ENCODE data around the gene RBM18. TPM values are rescaled to one million over a fixed set of nuclear protein-coding genes. Genes with fewer than 3 reads are reported as not detected.

Gene RBM18
- total RNA-seq, 3 donors from 2014 or later (not counting 1 experiment from before 2014, with no cell fraction given): 24.9 to 30.9 (median 29.7) TPM

GRCh38 chr9:122190597-122191381, 73.9 kb downstream of the RBM18 start:
- Histone ChIP-seq H3K27me3 (ENCODE audit: control insufficient read depth, insufficient read depth, low read length) (no peaks in the 10 kb centered on the region), H3K4me1 (ENCODE audit: control insufficient read depth, insufficient read depth, low read length) (no peaks in the 10 kb centered on the region), H3K4me3 (ENCODE audit: low read length) (no peak overlapping the region), H3K36me3 (ENCODE audit: control insufficient read depth, insufficient read depth, low read length) (no peaks in the 10 kb centered on the region), H3K9me3 (ENCODE audit: control insufficient read depth, insufficient read depth, low read length) (no peaks in the 10 kb centered on the region), H3K27ac (ENCODE audit: low read length) (no peak overlapping the region)
- peak in 1 of 3 donors; percentile 15 for ATAC-seq
- Mint-ChIP-seq H3K36me3 (no peaks in the 10 kb centered on the region), H3K27me3 (ENCODE audit: low read depth in 2 of 2) (no peaks in the 10 kb centered on the region), H3K9me3 (no peaks in the 10 kb centered on the region), H3K27ac (no peak overlapping the region), H3K4me1 (no peaks in the 10 kb centered on the region), H3K4me3 (no peak overlapping the region)
- intact Hi-C loops (cut with micrococcal nuclease): no loop called here
- TF ChIP-seq CTCF (IDR thresholded peaks at IDR 0.05): no peak
- WGBS (ENCODE audit: insufficient coverage): 77% methylated on average over 12 of the region's 12 CpGs
- no peak for DNase-seq

- Mint-ChIP-seq H3K27ac (no peak overlapping the region), H3K27me3 (ENCODE audit: low read depth in 2 of 2) (peaks cover under 1 to 4% of the 10 kb centered on the region in 2 donors), H3K4me1 (no peaks in the 10 kb centered on the region), H3K4me3 (no peak overlapping the region), H3K36me3 (no peaks in the 10 kb centered on the region), H3K9me3 (no peaks in the 10 kb centered on the region)
- no peak for ATAC-seq
- H3K36me3 ChIP-seq (ENCODE audit: control insufficient read depth, insufficient read depth, low read length): no peaks in the 10 kb centered on the region
- intact Hi-C loops (cut with micrococcal nuclease): no loop called here
- DNase-seq: no peak
- H3K27me3 ChIP-seq (ENCODE audit: control insufficient read depth, insufficient read depth, low read length): no peaks in the 10 kb centered on the region
- no peaks in the 10 kb centered on the region for H3K4me1 ChIP-seq (ENCODE audit: control insufficient read depth, insufficient read depth, low read length)
- H3K9me3 ChIP-seq (ENCODE audit: control insufficient read depth, insufficient read depth, low read length): no peaks in the 10 kb centered on the region
- H3K27ac ChIP-seq (ENCODE audit: low read length): no peak overlapping the region
- TF ChIP-seq CTCF (IDR thresholded peaks at IDR 0.05): no peak
- 92% methylated on average over 6 of the region's 6 CpGs for WGBS (ENCODE audit: insufficient coverage)
- no peak overlapping the region for H3K4me3 ChIP-seq (ENCODE audit: low read length)
Observed at GRCh38 chr9:122188369-122188768, 76.3 kb downstream of the RBM18 start.

Other genes with a start within 250 kb of the RBM18 start
- gene TTLL11, start 171.5 kb downstream of the RBM18 start, total RNA-seq: 1 to 10 TPM; 3.4 to 4.6 (median 3.6) TPM
- 10 to 100 TPM in 2 of 3 donors, 1 to 10 TPM in 1; 6.6 to 15.9 (median 10.8) TPM for gene NDUFA8, start 105.1 kb downstream of the RBM18 start, total RNA-seq
- not detected for gene MORN5, start 104.9 kb downstream of the RBM18 start, total RNA-seq
- gene LHX6, start 35.9 kb downstream of the RBM18 start, total RNA-seq: not detected
- gene MRRF, start within 50 bp of the RBM18 start, total RNA-seq: 10 to 100 TPM; 17.7 to 29.9 (median 21.3) TPM
- 10 to 100 TPM in 1 of 3 donors, 1 to 10 TPM in 2; 2.1 to 11.3 (median 9.2) TPM for gene PTGS1, start 106.2 kb upstream of the RBM18 start, total RNA-seq
- gene OR1J1, start 213.1 kb upstream of the RBM18 start, total RNA-seq: not detected
- not detected for gene OR1J2, start 246.0 kb upstream of the RBM18 start, total RNA-seq

Data from natural killer cell (primary cell).